HG03025 (cell line): ENCODE data around the gene TK1.

Experiments used
- ATAC-seq: cut with Tn5 transposase; IDR thresholded peaks from one replicate; pipeline ENCODE4 v1.9.1; 2021; ENCODE audit warnings: mild to moderate bottlenecking, moderate library complexity; ENCODE audit not compliant: unreplicated experiment, low FRiP score

The TK1 gene

GRCh38 chr17:78223061-78223460 is 36.2 kb upstream of the TK1 start:
- no peak for ATAC-seq

GRCh38 chr17:78219396-78220150 is 32.7 kb upstream of the TK1 start:
- ATAC-seq = no peak

- no peak for ATAC-seq
Observed at GRCh38 chr17:78214706-78215061, 27.8 kb upstream of the TK1 start.

- no peak for ATAC-seq
Observed at GRCh38 chr17:78214016-78214705, 27.3 kb upstream of the TK1 start, which contains the start of gene BIRC5. Gene BIRC5 (plus strand): TSS chr17:78214253. CDS start chr17:78214317, 64 bp downstream.

GRCh38 chr17:78211032-78211431 is 24.2 kb upstream of the TK1 start:
- no peak for ATAC-seq

GRCh38 chr17:78210111-78210510 is 23.3 kb upstream of the TK1 start:
- ATAC-seq = no peak

GRCh38 chr17:78208486-78208885 is 21.6 kb upstream of the TK1 start:
- ATAC-seq = no peak

- ATAC-seq = no peak
Observed at GRCh38 chr17:78206298-78206697, 19.4 kb upstream of the TK1 start.

- no peak for ATAC-seq
Observed at GRCh38 chr17:78205124-78205775, 18.4 kb upstream of the TK1 start.

GRCh38 chr17:78204387-78205123 is 17.7 kb upstream of the TK1 start:
- no peak for ATAC-seq

- ATAC-seq = no peak
Observed at GRCh38 chr17:78202666-78203065, 15.8 kb upstream of the TK1 start.

- no peak for ATAC-seq
Observed at GRCh38 chr17:78200451-78200850, 13.6 kb upstream of the TK1 start.

GRCh38 chr17:78197147-78197832 is 10.4 kb upstream of the TK1 start:
- ATAC-seq = no peak

- ATAC-seq = no peak
Observed at GRCh38 chr17:78196716-78197115, 9.9 kb upstream of the TK1 start.

- no peak for ATAC-seq
Observed at GRCh38 chr17:78185981-78186691, 716 bp downstream of the TK1 start.

GRCh38 chr17:78184868-78185267 is 2.0 kb downstream of the TK1 start:
- ATAC-seq = no peak

GRCh38 chr17:78184351-78184750 is 2.5 kb downstream of the TK1 start:
- no peak for ATAC-seq

- no peak for ATAC-seq
Observed at GRCh38 chr17:78183916-78184315, 2.9 kb downstream of the TK1 start.

GRCh38 chr17:78182504-78182903 is 4.3 kb downstream of the TK1 start:
- no peak for ATAC-seq

- no peak for ATAC-seq
Observed at GRCh38 chr17:78180508-78180907, 6.3 kb downstream of the TK1 start.
